Measurements from ENCODE around the gene HAPLN3.
"Not testable (repeated sequence)": the region's sequence is repeated elsewhere in the genome, so short reads cannot be mapped to it uniquely, and the experiment has no call there.

Gene HAPLN3, protein sequence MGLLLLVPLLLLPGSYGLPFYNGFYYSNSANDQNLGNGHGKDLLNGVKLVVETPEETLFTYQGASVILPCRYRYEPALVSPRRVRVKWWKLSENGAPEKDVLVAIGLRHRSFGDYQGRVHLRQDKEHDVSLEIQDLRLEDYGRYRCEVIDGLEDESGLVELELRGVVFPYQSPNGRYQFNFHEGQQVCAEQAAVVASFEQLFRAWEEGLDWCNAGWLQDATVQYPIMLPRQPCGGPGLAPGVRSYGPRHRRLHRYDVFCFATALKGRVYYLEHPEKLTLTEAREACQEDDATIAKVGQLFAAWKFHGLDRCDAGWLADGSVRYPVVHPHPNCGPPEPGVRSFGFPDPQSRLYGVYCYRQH

DNA sequence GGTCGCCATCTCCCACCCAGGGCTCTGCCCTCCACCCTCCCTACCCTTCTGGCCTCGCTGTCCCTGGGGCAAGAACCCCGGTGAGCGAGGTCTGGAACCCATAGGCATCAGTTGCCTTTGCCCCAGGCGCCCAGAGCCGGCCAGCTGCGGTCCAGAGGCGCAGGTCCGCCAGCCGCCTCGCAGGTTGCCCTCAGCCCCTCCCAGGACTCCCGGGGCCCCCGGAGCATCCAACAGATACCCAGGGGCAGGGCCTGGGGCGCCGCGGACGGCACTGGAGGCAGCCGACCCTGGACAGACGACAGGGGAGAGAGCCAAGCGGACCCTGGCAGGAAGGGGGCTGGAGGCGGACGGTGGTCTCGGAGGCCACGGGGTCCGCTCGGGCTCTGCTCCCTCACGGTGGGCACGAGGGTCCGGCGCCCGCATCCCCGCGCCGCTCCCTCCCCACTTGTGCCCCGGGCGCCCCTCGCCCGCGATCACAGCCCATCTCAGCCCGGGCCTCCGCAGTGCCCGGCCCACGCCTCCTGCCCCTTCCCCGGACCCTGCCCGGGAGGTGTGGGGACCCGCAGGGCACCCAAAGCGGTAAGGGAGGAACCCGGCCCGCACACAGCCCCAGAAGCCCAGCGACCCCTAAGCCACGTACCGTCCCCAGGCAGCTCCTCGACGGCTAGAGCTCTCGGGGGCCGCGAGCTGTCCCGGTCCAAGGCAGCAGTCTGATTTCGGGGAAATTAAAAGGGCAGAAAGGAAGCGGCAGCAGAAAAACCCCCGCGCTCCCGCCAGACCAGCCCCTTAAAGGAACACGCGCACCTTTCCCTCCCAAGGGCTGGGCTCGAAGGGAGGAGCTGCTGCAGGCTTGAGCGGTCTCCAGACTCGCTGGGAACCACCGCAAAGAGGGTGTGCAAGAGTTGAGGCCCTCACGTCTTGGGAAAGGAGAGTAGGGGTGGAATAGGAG is at the start of gene HAPLN3:
HAPLN3 (minus strand) TSS at position 726 of the 949 bp plus-strand sequence. CDS start 8,246 bp downstream, outside the sequence.
- H3K27ac ChIP-seq (ENCODE audit: low read length), result no peak within 1 kb of the TSS
- DNase-seq (ENCODE audit: low read depth, low spot score), result no peak

GRCh38 chr15:88940110-88940675 is 44.8 kb upstream of the HAPLN3 start:
- Histone ChIP-seq H3K4me3 (ENCODE audit: low read length) (no peak overlapping the region), H3K27me3 (ENCODE audit: control insufficient read depth, insufficient read depth, low read length) (no peaks in the 10 kb centered on the region), H3K36me3 (ENCODE audit: control insufficient read depth, insufficient read depth, low read length) (no peaks in the 10 kb centered on the region), H3K27ac (ENCODE audit: low read length) (no peak overlapping the region), H3K4me1 (ENCODE audit: control insufficient read depth, insufficient read depth, low read length) (peaks cover 3% of the 10 kb centered on the region; the same call in 1 of the 2 replicates), H3K9me3 (ENCODE audit: control insufficient read depth, insufficient read depth, low read length) (no peaks in the 10 kb centered on the region)
- DNase-seq (ENCODE audit: low read depth, low spot score), result no peak
- WGBS (ENCODE audit: insufficient coverage, insufficient read length), result no CpG with 5 or more reads among the region's 4 CpGs

More for the DNA sequence above, at the start of gene HAPLN3:
- peak within 1 kb of the TSS; percentile 54; the same call in 1 of the 2 replicates for H3K4me3 ChIP-seq (ENCODE audit: low read length)
- peaks cover 2% of the 10 kb centered on the region; the same call in 1 of the 2 replicates for H3K4me1 ChIP-seq (ENCODE audit: control insufficient read depth, insufficient read depth, low read length)
- H3K27me3 ChIP-seq (ENCODE audit: control insufficient read depth, insufficient read depth, low read length), result no peaks in the 10 kb centered on the region
- no CpG with 5 or more reads among the region's 70 CpGs for WGBS (ENCODE audit: insufficient coverage, insufficient read length)
- no peaks in the 10 kb centered on the region for H3K9me3 ChIP-seq (ENCODE audit: control insufficient read depth, insufficient read depth, low read length)
- H3K36me3 ChIP-seq (ENCODE audit: control insufficient read depth, insufficient read depth, low read length), result peaks cover 10% of the 10 kb centered on the region

DNA sequence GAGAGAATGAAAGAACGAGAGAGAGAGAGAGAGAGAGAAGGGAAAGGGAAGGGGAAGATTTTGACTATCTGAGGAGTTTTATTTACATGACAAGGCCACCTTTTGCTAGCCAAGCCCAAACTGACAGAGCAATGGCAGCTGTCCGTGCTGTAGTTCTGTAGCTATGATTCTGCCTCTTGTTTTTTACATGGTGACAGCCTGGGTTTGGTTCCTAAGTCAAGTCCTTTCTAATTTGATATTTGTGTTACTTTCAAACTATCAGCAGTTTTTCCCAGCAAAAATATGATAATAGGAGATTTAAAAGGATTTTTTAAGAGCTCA is 44.1 kb upstream of the HAPLN3 start:
- peaks cover 3% of the 10 kb centered on the region; the same call in 1 of the 2 replicates for H3K4me1 ChIP-seq (ENCODE audit: control insufficient read depth, insufficient read depth, low read length)
- no peak overlapping the region for H3K4me3 ChIP-seq (ENCODE audit: low read length)
- whole genome bisulfite sequencing (ENCODE audit: insufficient coverage, insufficient read length), result 86% methylated on average over 1 of the region's 2 CpGs
- no peak overlapping the region for H3K27ac ChIP-seq (ENCODE audit: low read length)
- H3K9me3 ChIP-seq (ENCODE audit: control insufficient read depth, insufficient read depth, low read length), result no peaks in the 10 kb centered on the region
- no peaks in the 10 kb centered on the region for H3K36me3 ChIP-seq (ENCODE audit: control insufficient read depth, insufficient read depth, low read length)
- H3K27me3 ChIP-seq (ENCODE audit: control insufficient read depth, insufficient read depth, low read length), result no peaks in the 10 kb centered on the region
- no peak for DNase-seq (ENCODE audit: low read depth, low spot score)

- H3K27ac ChIP-seq (ENCODE audit: low read length), result no peak overlapping the region
- H3K4me3 ChIP-seq (ENCODE audit: low read length), result no peak overlapping the region
- H3K36me3 ChIP-seq (ENCODE audit: control insufficient read depth, insufficient read depth, low read length), result no peaks in the 10 kb centered on the region
- no peak for DNase-seq (ENCODE audit: low read depth, low spot score)
- whole genome bisulfite sequencing (ENCODE audit: insufficient coverage, insufficient read length), result no CpG with 5 or more reads among the region's 15 CpGs
- no peaks in the 10 kb centered on the region for H3K9me3 ChIP-seq (ENCODE audit: control insufficient read depth, insufficient read depth, low read length)
- no peaks in the 10 kb centered on the region for H3K27me3 ChIP-seq (ENCODE audit: control insufficient read depth, insufficient read depth, low read length)
- peaks cover 3% of the 10 kb centered on the region; the same call in 1 of the 2 replicates for H3K4me1 ChIP-seq (ENCODE audit: control insufficient read depth, insufficient read depth, low read length)
Observed at GRCh38 chr15:88938802-88939485, 43.6 kb upstream of the HAPLN3 start.

- WGBS (ENCODE audit: insufficient coverage, insufficient read length), result no CpG with 5 or more reads among the region's 4 CpGs
- not testable (repeated sequence) for H3K9me3 ChIP-seq (ENCODE audit: control insufficient read depth, insufficient read depth, low read length); DNase-seq (ENCODE audit: low read depth, low spot score)
Observed at GRCh38 chr15:88934449-88934848, 39.1 kb upstream of the HAPLN3 start.

DNA sequence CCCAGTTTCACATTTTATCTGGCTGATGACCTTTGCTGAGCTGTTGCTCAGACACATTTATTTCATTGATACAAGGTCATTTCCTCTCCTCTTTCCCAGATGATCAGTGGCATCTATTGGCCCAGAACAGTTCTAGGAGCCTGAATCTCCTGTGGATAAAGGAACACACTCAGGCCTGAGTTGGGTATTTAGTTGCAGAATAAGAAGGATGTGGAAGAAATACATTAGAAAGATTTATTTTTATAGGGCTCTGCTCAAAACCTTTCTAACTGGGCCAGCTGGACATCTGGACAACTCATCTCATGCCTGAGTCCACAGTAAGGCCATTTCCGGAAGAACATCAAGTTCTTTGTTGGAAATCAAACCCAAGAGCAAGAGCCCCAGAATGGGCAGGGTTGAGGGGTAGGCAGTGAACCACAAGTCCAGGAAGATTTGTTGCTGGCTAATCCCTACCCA is 37.6 kb upstream of the HAPLN3 start:
- whole genome bisulfite sequencing (ENCODE audit: insufficient coverage, insufficient read length), result no CpG with 5 or more reads among the region's 1 CpG

More at GRCh38 chr15:88934449-88934848, 39.1 kb upstream of the HAPLN3 start:
- H3K27me3 ChIP-seq (ENCODE audit: control insufficient read depth, insufficient read depth, low read length); H3K27ac ChIP-seq (ENCODE audit: low read length); H3K4me1 ChIP-seq (ENCODE audit: control insufficient read depth, insufficient read depth, low read length); H3K36me3 ChIP-seq (ENCODE audit: control insufficient read depth, insufficient read depth, low read length); H3K4me3 ChIP-seq (ENCODE audit: low read length): not testable (repeated sequence)

GRCh38 chr15:88932271-88932874 is 37.0 kb upstream of the HAPLN3 start:
- no peak for DNase-seq (ENCODE audit: low read depth, low spot score)
- H3K27me3 ChIP-seq (ENCODE audit: control insufficient read depth, insufficient read depth, low read length), result no peaks in the 10 kb centered on the region
- no peaks in the 10 kb centered on the region for H3K4me1 ChIP-seq (ENCODE audit: control insufficient read depth, insufficient read depth, low read length)
- no peaks in the 10 kb centered on the region for H3K36me3 ChIP-seq (ENCODE audit: control insufficient read depth, insufficient read depth, low read length)
- peaks cover 1% of the 10 kb centered on the region; the same call in 1 of the 2 replicates for H3K9me3 ChIP-seq (ENCODE audit: control insufficient read depth, insufficient read depth, low read length)
- WGBS (ENCODE audit: insufficient coverage, insufficient read length), result no CpG with 5 or more reads among the region's 4 CpGs
- no peak overlapping the region for H3K4me3 ChIP-seq (ENCODE audit: low read length)
- no peak overlapping the region for H3K27ac ChIP-seq (ENCODE audit: low read length)

More for the DNA sequence above, 37.6 kb upstream of the HAPLN3 start:
- H3K4me1 ChIP-seq (ENCODE audit: control insufficient read depth, insufficient read depth, low read length), result no peaks in the 10 kb centered on the region
- peaks cover 1% of the 10 kb centered on the region; the same call in 1 of the 2 replicates for H3K9me3 ChIP-seq (ENCODE audit: control insufficient read depth, insufficient read depth, low read length)
- H3K27ac ChIP-seq (ENCODE audit: low read length), result no peak overlapping the region
- H3K27me3 ChIP-seq (ENCODE audit: control insufficient read depth, insufficient read depth, low read length), result no peaks in the 10 kb centered on the region
- H3K4me3 ChIP-seq (ENCODE audit: low read length), result no peak overlapping the region
- no peaks in the 10 kb centered on the region for H3K36me3 ChIP-seq (ENCODE audit: control insufficient read depth, insufficient read depth, low read length)
- no peak for DNase-seq (ENCODE audit: low read depth, low spot score)

- no peaks in the 10 kb centered on the region for H3K27me3 ChIP-seq (ENCODE audit: control insufficient read depth, insufficient read depth, low read length)
- no CpG with 5 or more reads among the region's 2 CpGs for WGBS (ENCODE audit: insufficient coverage, insufficient read length)
- H3K9me3 ChIP-seq (ENCODE audit: control insufficient read depth, insufficient read depth, low read length), result peaks cover 1% of the 10 kb centered on the region; the same call in 1 of the 2 replicates
- no peaks in the 10 kb centered on the region for H3K36me3 ChIP-seq (ENCODE audit: control insufficient read depth, insufficient read depth, low read length)
- H3K27ac ChIP-seq (ENCODE audit: low read length), result no peak overlapping the region
- DNase-seq (ENCODE audit: low read depth, low spot score), result no peak
- no peak overlapping the region for H3K4me3 ChIP-seq (ENCODE audit: low read length)
- no peaks in the 10 kb centered on the region for H3K4me1 ChIP-seq (ENCODE audit: control insufficient read depth, insufficient read depth, low read length)
Observed at GRCh38 chr15:88930579-88930978, 35.2 kb upstream of the HAPLN3 start.

GRCh38 chr15:88929358-88930098 is 34.2 kb upstream of the HAPLN3 start:
- DNase-seq (ENCODE audit: low read depth, low spot score); H3K36me3 ChIP-seq (ENCODE audit: control insufficient read depth, insufficient read depth, low read length); H3K27me3 ChIP-seq (ENCODE audit: control insufficient read depth, insufficient read depth, low read length); H3K27ac ChIP-seq (ENCODE audit: low read length); H3K4me3 ChIP-seq (ENCODE audit: low read length); H3K4me1 ChIP-seq (ENCODE audit: control insufficient read depth, insufficient read depth, low read length); H3K9me3 ChIP-seq (ENCODE audit: control insufficient read depth, insufficient read depth, low read length): not testable (repeated sequence)
- no CpG with 5 or more reads among the region's 3 CpGs for WGBS (ENCODE audit: insufficient coverage, insufficient read length)

Data from iPS DF 6.9 (cell line).